HG02763 (cell line): ENCODE measurements around the gene MBTPS2.
"Not testable (repeated sequence)": the region's sequence is repeated elsewhere in the genome, so short reads cannot be mapped to it uniquely, and the experiment has no call there.

Experiments
- ATAC-seq: cut with Tn5 transposase; IDR thresholded peaks from one replicate; pipeline ENCODE4 v1.9.1; 2021; ENCODE audit warnings: mild to moderate bottlenecking, moderate library complexity; ENCODE audit not compliant: unreplicated experiment

The MBTPS2 gene

GRCh38 chrX:21855937-21856415 lies 16.6 kb downstream of the MBTPS2 start, which contains the start of gene YY2:
Gene YY2 (plus strand): TSS chrX:21855987. CDS start chrX:21856485, 498 bp downstream.
- no peak for ATAC-seq

GRCh38 chrX:21856504-21856903 lies 17.1 kb downstream of the MBTPS2 start:
- no peak for ATAC-seq

GRCh38 chrX:21863241-21863640 lies 23.8 kb downstream of the MBTPS2 start:
- ATAC-seq: no peak

- no peak for ATAC-seq
These were observed 26.0 kb downstream of the MBTPS2 start for GRCh38 chrX:21865436-21865835.

GRCh38 chrX:21870494-21870893 lies 31.1 kb downstream of the MBTPS2 start:
- no peak for ATAC-seq

- no peak for ATAC-seq
These were observed 33.8 kb downstream of the MBTPS2 start for GRCh38 chrX:21873063-21873775.

- ATAC-seq: not testable (repeated sequence)
These were observed 34.8 kb downstream of the MBTPS2 start for GRCh38 chrX:21874182-21874581.

- no peak for ATAC-seq
These were observed 35.6 kb downstream of the MBTPS2 start for GRCh38 chrX:21875013-21875412.

- ATAC-seq: no peak
These were observed 42.6 kb downstream of the MBTPS2 start for GRCh38 chrX:21881881-21882574.

GRCh38 chrX:21883258-21883657 lies 43.8 kb downstream of the MBTPS2 start:
- no peak for ATAC-seq

- no peak for ATAC-seq
These were observed 46.2 kb downstream of the MBTPS2 start for GRCh38 chrX:21885568-21885967.

GRCh38 chrX:21905313-21905712 lies 65.9 kb downstream of the MBTPS2 start:
- no peak for ATAC-seq

- no peak for ATAC-seq
These were observed 66.5 kb downstream of the MBTPS2 start for GRCh38 chrX:21905953-21906352.

- ATAC-seq: no peak
These were observed 67.8 kb downstream of the MBTPS2 start for GRCh38 chrX:21907260-21907659.

GRCh38 chrX:21911481-21911880 lies 72.1 kb downstream of the MBTPS2 start:
- no peak for ATAC-seq

GRCh38 chrX:21912220-21912619 lies 72.8 kb downstream of the MBTPS2 start:
- no peak for ATAC-seq

- ATAC-seq: no peak
These were observed 73.6 kb downstream of the MBTPS2 start for GRCh38 chrX:21912989-21913388.

- no peak for ATAC-seq
These were observed 86.7 kb downstream of the MBTPS2 start for GRCh38 chrX:21926116-21926515.

GRCh38 chrX:21926527-21927278 lies 87.3 kb downstream of the MBTPS2 start:
- no peak for ATAC-seq

GRCh38 chrX:21929209-21929608 lies 89.8 kb downstream of the MBTPS2 start:
- no peak for ATAC-seq

GRCh38 chrX:21930986-21931385 lies 91.6 kb downstream of the MBTPS2 start:
- ATAC-seq: no peak
